Activated CD4-positive, alpha-beta memory T cell treated with anti-CD3 and anti-CD28 coated beads for 36 hours (primary cell): ENCODE data around the gene SMARCAD1. TPM values are rescaled to one million over a fixed set of nuclear protein-coding genes. Genes with fewer than 3 reads are reported as not detected.

Experiments used
- CTCF ChIA-PET: fragments of 350-600 bp; sonication (Branson Sonifier 250); formaldehyde crosslinking; loops from one replicate; lab custom pipeline; 2021; ENCODE audit warnings: antibody characterized with exemption, inconsistent platforms; lab: Charles Lee
- POLR2A ChIA-PET: fragments of 350-600 bp; sonication (Branson Sonifier 250); formaldehyde crosslinking; loops from one replicate; lab custom pipeline; 2021; ENCODE audit warnings: antibody characterized with exemption; lab: Charles Lee
- DNase-seq: peaks from one replicate; pipeline ENCODE4 v3.0.0-alpha.2; 2020
- H3K27ac Mint-ChIP-seq: one replicate; pipeline ENCODE4 v1.8.0; 2021; ENCODE audit warnings: mixed read lengths
- H3K27me3 Mint-ChIP-seq: one replicate; pipeline ENCODE4 v1.8.0; 2021; ENCODE audit warnings: mixed read lengths
- H3K36me3 Mint-ChIP-seq: one replicate; pipeline ENCODE4 v1.8.0; 2021; ENCODE audit warnings: mixed read lengths
- H3K4me1 Mint-ChIP-seq: one replicate; pipeline ENCODE4 v1.8.0; 2021; ENCODE audit warnings: low read depth, mixed read lengths
- H3K4me3 Mint-ChIP-seq: one replicate; pipeline ENCODE4 v1.8.0; 2021; ENCODE audit warnings: mild to moderate bottlenecking, mixed read lengths
- H3K9me3 Mint-ChIP-seq: one replicate; pipeline ENCODE4 v1.8.0; 2021; ENCODE audit warnings: mixed read lengths
- intact Hi-C: fragments of 100-400 bp; cut with micrococcal nuclease; formaldehyde crosslinking; loops from one replicate; pipeline ENCODE4 v1.15.1; 2023
- total RNA-seq, 2 experiments: library from RNA; stranded (reverse); gene quantifications; one replicate each; pipeline ENCODE4 v1.2.3, GENCODE V29; 2021

Gene SMARCAD1
- total RNA-seq, 2 experiments from 2014 or later, result 26.5 to 28.0 TPM

DNA sequence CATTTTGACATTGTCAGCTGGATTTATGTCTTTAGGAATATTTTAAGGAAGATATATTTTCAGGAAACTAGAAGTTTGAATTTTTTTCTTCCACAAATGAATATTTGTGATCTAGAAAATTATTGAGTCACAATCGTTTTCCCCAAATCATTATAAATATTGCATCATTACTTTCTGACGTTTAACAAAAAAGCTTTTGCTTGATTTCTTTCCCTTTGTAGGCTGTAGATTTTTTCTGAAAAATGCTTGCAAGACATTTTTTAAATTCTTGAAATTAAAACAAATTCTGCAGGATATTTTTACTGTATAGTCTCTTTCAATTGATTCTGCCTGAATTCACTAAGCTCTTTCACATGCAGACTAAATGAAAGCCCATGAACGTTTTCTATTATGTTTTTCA, 4.9 kb upstream of the SMARCAD1 start:
- intact Hi-C loops, result no loop called here
- no peak for DNase-seq
- Mint-ChIP-seq H3K4me1 (peaks cover 3% of the 10 kb centered on the region), H3K4me3 (no peak overlapping the region), H3K9me3 (peaks cover 5% of the 10 kb centered on the region), H3K27ac (no peak overlapping the region), H3K27me3 (peaks cover 9% of the 10 kb centered on the region), H3K36me3 (no peaks in the 10 kb centered on the region)
- POLR2A ChIA-PET, result no interaction called here
- CTCF ChIA-PET, result no interaction called here

DNA sequence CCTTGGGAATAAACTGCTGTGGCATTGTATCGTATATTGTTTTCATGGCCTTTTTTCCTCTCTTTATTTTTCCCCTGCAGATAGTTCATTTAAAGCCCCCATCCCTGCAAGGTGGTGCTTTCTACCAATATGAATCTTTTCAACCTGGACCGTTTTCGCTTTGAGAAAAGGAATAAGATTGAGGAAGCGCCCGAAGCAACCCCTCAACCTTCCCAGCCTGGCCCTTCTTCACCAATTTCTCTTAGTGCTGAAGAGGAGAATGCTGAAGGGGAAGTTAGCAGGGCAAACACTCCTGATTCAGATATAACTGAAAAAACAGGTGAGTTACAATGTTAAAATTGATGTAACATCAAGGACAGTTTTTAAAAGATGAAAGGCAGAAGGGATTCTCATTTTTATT, 601 bp downstream of the SMARCAD1 start:
- H3K4me1 Mint-ChIP-seq, result peaks cover 37% of the 10 kb centered on the region
- CTCF ChIA-PET, result no interaction called here
- peaks cover 25% of the 10 kb centered on the region for H3K36me3 Mint-ChIP-seq
- DNase-seq, result no peak
- H3K4me3 Mint-ChIP-seq, result peak overlapping the region; percentile 92
- no peaks in the 10 kb centered on the region for H3K9me3 Mint-ChIP-seq
- peaks cover 4% of the 10 kb centered on the region for H3K27me3 Mint-ChIP-seq
- intact Hi-C loops, result loop anchor here (1.0 to 5.0 kb wide), 2 partner anchors 8 to 129 kb away; no protein-coding TSS in a partner anchor
- POLR2A ChIA-PET, result interaction anchor here (1.2 kb wide), 1 partner anchor 93 kb away, joined by 4 read pairs; no protein-coding TSS in a partner anchor
- peak overlapping the region; percentile 99 for H3K27ac Mint-ChIP-seq

DNA sequence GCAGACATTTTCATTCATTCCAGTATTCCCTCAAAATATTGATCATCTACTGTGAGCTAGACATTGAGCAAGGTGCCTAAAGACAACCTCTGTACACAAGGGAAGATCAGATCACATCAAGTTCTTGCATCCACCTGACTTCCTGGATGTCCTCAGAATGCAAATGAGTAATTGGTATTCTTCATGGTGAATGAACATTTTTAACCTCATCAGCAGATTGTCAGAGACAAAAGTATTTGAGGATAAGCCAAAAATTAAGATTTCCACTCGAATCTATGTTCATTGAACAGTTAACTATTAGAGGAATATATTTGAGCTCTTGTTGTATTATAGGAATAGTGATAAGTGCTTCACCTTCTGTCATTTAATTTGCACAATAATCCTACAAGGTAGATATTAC, 1.3 kb downstream of the SMARCAD1 start:
- Mint-ChIP-seq H3K9me3 (no peaks in the 10 kb centered on the region), H3K4me1 (peaks cover 44% of the 10 kb centered on the region), H3K27me3 (peaks cover 2% of the 10 kb centered on the region), H3K36me3 (peaks cover 32% of the 10 kb centered on the region), H3K27ac (peak overlapping the region; percentile 99), H3K4me3 (peak overlapping the region; percentile 92)
- DNase-seq, result no peak
- POLR2A ChIA-PET, result interaction anchor here (1.2 kb wide), 1 partner anchor 93 kb away, joined by 4 read pairs; no protein-coding TSS in a partner anchor
- intact Hi-C loops, result loop anchor here (1.0 to 5.0 kb wide), 2 partner anchors 7 to 128 kb away; no protein-coding TSS in a partner anchor
- CTCF ChIA-PET, result no interaction called here

DNA sequence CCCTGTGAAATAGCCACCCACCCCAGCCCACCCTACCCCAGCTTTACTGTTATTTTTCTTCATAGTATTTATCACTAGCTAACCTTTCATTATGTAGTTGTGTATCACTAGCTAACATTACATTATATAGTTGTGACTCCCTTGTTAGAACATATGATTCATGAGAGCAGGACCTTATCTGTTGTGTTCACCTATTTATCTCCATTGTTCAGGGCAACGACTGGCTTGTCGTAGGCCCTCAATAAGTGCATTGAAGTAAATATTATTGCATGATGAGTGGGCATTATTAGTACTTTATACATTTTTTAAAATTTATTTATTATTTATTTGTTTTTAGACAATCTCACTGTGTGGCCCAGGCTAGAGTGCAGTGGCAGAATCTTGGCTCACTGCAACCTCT, 4.2 kb downstream of the SMARCAD1 start:
- no peaks in the 10 kb centered on the region for H3K27me3 Mint-ChIP-seq
- H3K27ac Mint-ChIP-seq, result no peak overlapping the region
- intact Hi-C loops, result no loop called here
- ChIA-PET POLR2A (no interaction called here), CTCF (no interaction called here)
- peaks cover 54% of the 10 kb centered on the region for H3K36me3 Mint-ChIP-seq
- H3K4me3 Mint-ChIP-seq, result no peak overlapping the region
- no peaks in the 10 kb centered on the region for H3K9me3 Mint-ChIP-seq
- peaks cover 65% of the 10 kb centered on the region for H3K4me1 Mint-ChIP-seq
- DNase-seq, result no peak

DNA sequence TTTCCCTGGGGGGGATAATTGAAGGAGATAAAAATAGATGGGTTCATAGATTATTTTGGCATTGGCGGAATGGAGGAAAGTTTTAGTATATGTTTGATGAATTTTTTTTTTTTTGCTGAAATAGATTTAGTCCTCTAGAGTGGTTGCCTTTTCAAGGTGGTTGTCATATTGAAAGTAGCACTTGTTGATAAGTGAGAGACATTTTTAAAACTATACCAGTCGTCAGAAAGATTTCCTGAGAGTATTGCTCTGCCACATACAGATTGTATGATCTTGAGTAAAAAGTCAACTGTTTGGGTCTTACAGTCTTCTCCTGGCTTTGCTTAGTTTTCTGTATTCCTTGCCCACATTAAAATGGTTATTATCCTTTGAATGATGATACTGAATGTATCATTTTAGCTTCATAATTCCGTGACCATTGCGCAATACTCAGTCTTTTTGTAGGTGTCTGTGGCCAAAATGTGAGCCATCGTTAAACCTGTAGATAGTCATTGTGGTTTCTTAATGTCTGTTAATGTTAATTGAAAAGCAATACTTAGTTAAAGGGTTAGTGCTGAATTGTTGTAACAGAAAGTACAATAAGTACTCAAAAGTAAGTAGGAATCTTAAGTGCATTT, 7.1 kb downstream of the SMARCAD1 start:
- Mint-ChIP-seq H3K36me3 (peaks cover 59% of the 10 kb centered on the region), H3K4me3 (no peak overlapping the region), H3K27ac (peak overlapping the region; percentile 84), H3K27me3 (no peaks in the 10 kb centered on the region), H3K9me3 (no peaks in the 10 kb centered on the region), H3K4me1 (peaks cover 52% of the 10 kb centered on the region)
- CTCF ChIA-PET, result no interaction called here
- no peak for DNase-seq
- POLR2A ChIA-PET, result no interaction called here
- intact Hi-C loops, result no loop called here

DNA sequence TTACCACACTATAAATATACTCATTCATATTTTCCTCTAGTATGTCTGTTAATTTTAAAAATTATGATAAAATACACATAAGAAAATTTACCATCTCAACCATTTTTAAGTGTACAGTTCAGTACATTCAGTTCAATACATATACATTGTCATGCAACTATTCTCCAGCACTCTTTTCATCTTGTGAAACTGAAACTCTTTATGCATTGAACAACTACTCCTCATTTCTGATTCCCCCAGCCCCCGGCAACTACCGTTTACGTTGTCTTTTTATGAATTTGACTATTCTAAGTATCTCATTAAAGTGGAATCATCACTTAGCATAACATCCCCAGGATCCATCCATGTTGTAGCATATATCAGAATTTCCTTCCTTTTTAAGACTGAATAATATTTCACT, 8.7 kb downstream of the SMARCAD1 start:
- Mint-ChIP-seq H3K27ac (no peak overlapping the region), H3K36me3 (peaks cover 52% of the 10 kb centered on the region), H3K4me1 (peaks cover 45% of the 10 kb centered on the region), H3K9me3 (no peaks in the 10 kb centered on the region), H3K27me3 (no peaks in the 10 kb centered on the region), H3K4me3 (no peak overlapping the region)
- DNase-seq, result peak; percentile 42
- intact Hi-C loops, result loop anchor here (1.0 kb wide), 1 partner anchor 8 kb away; no protein-coding TSS in a partner anchor
- CTCF ChIA-PET, result no interaction called here
- POLR2A ChIA-PET, result no interaction called here

DNA sequence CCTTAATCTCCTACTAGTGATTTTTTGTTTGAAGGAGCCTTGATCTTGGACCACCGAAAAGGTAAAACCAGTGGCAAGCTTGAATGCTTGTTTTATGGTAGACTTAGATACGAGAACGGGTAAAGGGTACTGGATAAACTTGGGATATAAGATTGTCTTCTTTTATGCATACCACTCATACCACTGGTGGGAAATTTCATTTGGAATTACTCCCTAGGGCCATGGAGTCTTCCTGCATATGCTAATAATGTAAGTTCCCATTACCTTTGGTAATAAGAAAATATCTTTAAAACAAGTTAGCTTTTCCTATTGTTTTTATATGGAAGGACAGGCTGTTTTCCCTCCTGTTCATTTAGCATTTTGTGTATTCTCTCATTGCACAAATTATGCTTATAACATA, 11.7 kb downstream of the SMARCAD1 start:
- no peaks in the 10 kb centered on the region for H3K27me3 Mint-ChIP-seq
- no peaks in the 10 kb centered on the region for H3K9me3 Mint-ChIP-seq
- CTCF ChIA-PET, result no interaction called here
- no peak overlapping the region for H3K27ac Mint-ChIP-seq
- POLR2A ChIA-PET, result no interaction called here
- H3K36me3 Mint-ChIP-seq, result peaks cover 37% of the 10 kb centered on the region
- peaks cover 32% of the 10 kb centered on the region for H3K4me1 Mint-ChIP-seq
- DNase-seq, result no peak
- no peak overlapping the region for H3K4me3 Mint-ChIP-seq
- intact Hi-C loops, result no loop called here

DNA sequence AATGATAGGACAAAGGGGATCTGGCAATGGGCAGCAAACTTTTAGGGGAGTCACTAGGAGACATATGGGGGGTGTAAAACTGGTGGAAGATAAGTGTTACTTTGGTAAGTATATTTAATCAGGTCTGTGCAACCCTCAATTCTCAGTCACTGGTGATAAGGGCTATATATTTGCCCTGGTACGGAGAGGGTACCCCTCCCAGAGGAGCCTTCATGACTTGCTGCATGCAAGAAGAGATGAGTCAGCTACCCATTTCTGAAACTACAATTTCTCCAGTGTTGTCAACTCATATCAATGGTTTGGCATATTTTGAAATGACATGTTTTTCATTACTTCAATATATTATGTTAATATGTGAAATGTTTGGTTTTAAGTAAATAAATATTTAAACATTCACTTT, 14.3 kb downstream of the SMARCAD1 start:
- Mint-ChIP-seq H3K36me3 (peaks cover 32% of the 10 kb centered on the region), H3K4me3 (no peak overlapping the region), H3K27ac (no peak overlapping the region), H3K4me1 (peaks cover 14% of the 10 kb centered on the region), H3K9me3 (no peaks in the 10 kb centered on the region), H3K27me3 (no peaks in the 10 kb centered on the region)
- intact Hi-C loops, result no loop called here
- no peak for DNase-seq
- ChIA-PET POLR2A (no interaction called here), CTCF (no interaction called here)

DNA sequence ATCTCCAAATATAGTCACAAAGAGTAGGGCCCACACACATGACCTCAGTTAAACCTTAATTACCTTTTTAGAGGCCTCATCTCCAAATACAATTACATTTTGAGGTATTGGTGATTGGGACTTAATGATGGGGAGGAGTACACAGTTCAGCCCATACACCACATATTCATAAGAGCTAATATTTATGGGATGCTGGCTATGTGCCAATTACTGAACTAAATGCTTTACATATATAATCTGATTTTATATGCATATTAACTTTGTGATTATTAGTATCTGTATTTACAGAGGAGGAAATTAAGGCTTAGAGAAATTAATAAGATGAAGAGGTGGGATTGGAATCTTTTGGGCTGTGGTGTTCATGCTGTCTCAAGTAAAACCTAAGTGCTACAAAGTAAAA, 17.8 kb downstream of the SMARCAD1 start:
- ChIA-PET CTCF (interaction anchor here (1.2 kb wide), 1 partner anchor 28 kb away, joined by 3 read pairs; no protein-coding TSS in a partner anchor), POLR2A (no interaction called here)
- peaks cover 38% of the 10 kb centered on the region for H3K36me3 Mint-ChIP-seq
- H3K27ac Mint-ChIP-seq, result no peak overlapping the region
- H3K4me3 Mint-ChIP-seq, result no peak overlapping the region
- peaks cover 10% of the 10 kb centered on the region for H3K4me1 Mint-ChIP-seq
- intact Hi-C loops, result no loop called here
- no peaks in the 10 kb centered on the region for H3K27me3 Mint-ChIP-seq
- no peak for DNase-seq
- H3K9me3 Mint-ChIP-seq, result no peaks in the 10 kb centered on the region

DNA sequence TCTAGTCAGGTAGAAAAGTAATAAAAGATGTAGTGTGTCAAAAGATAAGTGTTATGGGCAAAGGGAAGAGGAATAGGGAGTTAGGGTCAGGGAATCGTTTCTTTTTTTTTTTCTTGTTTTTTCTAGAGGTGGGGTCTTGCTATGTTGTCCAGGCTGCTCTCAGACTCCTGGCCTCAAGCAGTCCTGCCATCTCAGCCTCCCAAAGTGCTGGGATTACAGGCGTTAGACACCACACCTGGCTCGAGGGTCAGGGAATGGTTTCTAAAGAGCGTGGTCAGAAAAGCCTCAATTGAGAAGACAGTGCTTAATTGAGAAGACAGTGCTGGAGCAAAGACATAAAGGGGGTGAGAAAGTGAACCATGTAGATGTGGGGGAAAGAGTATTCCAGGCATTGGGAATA, 19.1 kb downstream of the SMARCAD1 start:
- intact Hi-C loops, result no loop called here
- CTCF ChIA-PET, result no interaction called here
- Mint-ChIP-seq H3K27ac (no peak overlapping the region), H3K9me3 (no peaks in the 10 kb centered on the region), H3K36me3 (peaks cover 41% of the 10 kb centered on the region), H3K4me1 (peaks cover 8% of the 10 kb centered on the region), H3K27me3 (no peaks in the 10 kb centered on the region), H3K4me3 (no peak overlapping the region)
- POLR2A ChIA-PET, result no interaction called here
- DNase-seq, result no peak

DNA sequence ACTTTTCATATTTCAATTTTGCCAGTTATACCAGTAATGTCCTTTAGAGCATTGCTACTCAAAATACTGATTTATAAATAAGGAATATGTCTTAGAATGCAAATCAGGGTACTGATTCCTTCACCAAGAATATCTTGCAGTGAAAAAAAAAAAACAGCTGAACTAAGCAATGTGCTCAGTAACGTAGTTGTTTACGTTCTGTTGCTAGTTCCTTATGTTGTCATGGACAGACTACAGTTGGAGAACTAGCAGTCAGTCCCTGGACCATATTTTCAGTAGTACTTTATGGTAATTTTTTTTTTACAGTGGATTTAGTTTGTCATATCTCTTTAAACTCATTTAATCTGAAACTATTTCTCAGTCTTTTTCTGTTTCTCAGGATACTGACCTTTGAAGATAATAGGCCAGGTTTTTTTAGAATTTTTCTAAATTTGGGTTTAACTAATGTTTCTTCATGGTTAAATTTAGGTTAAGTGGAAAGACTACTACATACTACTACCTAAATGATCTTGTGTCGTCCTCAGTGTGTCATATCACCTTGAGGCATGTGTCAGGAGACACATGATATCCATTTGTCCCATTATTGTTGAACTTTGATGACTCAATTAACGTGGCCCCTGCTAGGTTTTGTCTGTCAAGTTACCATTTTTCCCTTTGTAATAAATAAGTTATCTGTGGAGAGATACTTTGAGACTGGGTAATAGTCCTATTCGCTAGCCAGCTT, 21.0 kb downstream of the SMARCAD1 start:
- Mint-ChIP-seq H3K9me3 (no peaks in the 10 kb centered on the region), H3K4me1 (peaks cover 6% of the 10 kb centered on the region), H3K27me3 (no peaks in the 10 kb centered on the region), H3K27ac (no peak overlapping the region), H3K36me3 (peaks cover 44% of the 10 kb centered on the region), H3K4me3 (no peak overlapping the region)
- CTCF ChIA-PET, result no interaction called here
- intact Hi-C loops, result no loop called here
- no peak for DNase-seq
- POLR2A ChIA-PET, result no interaction called here

DNA sequence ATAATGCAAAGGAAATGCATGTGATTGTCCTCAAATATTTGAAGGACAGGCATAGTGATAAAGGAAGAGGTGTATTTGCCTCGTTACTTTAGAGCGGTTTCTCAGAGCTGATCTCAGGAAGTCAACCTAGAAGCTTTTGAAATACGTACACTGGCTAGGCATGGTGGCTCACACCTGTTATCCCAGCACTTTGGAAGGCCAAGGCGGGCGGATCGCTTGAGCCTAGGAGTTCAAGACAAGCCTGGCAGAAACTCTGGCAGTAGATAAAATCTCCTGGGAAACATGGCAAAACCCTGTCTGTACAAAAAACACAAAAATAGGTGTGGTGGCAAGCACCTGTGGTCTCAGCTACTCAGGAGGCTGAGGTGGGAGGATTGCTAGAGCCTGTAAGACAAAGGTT, 24.9 kb downstream of the SMARCAD1 start:
- Mint-ChIP-seq H3K4me1 (peaks cover 2% of the 10 kb centered on the region), H3K27ac (no peak overlapping the region), H3K9me3 (no peaks in the 10 kb centered on the region), H3K36me3 (peaks cover 31% of the 10 kb centered on the region), H3K27me3 (no peaks in the 10 kb centered on the region), H3K4me3 (no peak overlapping the region)
- DNase-seq, result no peak
- CTCF ChIA-PET, result no interaction called here
- POLR2A ChIA-PET, result no interaction called here
- intact Hi-C loops, result no loop called here
